GM04504 (cell line): ENCODE measurements around the gene LRRC73.
"Not testable (repeated sequence)": the region's sequence is repeated elsewhere in the genome, so short reads cannot be mapped to it uniquely, and the experiment has no call there.

Source experiments
- DNase-seq: peaks from one replicate; pipeline ENCODE4 v3.0.0-alpha.2; 2012; ENCODE audit warnings: low read depth

The LRRC73 gene

GRCh38 chr6:43460032-43460431 lies 50.1 kb downstream of the LRRC73 start:
- DNase-seq = no peak

DNA sequence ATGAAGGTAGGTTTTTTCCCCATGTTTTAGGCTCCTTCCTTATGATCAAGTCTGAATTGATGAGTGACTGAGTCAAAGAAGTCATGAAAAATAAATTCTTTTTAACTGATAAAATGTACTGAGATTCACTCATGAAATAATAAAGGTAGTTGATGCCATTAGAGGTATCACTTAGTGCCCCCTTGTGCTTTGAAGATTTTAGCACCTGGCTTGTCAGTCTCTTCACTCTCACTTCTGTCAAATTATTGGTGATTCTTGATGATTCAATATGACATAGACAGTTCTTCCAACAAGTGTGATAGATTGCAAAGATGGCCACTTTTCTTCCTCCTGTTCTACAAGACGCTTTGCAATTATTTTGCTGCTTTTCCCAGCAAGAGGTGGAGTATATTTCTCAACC lies 50.6 kb downstream of the LRRC73 start:
- no peak for DNase-seq

DNA sequence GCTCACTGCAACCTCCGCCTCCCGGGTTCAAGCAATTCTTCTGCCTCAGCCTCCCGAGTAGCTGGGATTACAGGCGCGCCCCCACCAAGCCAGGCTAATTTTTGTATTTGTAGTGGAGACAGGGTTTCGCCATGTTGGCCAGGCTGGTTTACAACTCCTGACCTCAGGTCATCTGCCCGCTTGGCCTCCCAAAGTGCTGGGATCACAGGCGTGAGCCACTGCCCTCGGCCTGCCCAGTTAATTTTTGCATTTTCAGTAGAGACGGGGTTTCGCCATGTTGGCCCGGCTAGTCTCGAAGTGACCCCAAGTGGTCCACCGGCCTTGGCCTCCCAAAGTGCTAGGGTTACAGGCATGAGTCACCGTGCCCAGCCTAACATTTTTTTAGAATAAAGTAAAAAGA lies 52.0 kb downstream of the LRRC73 start:
- not testable (repeated sequence) for DNase-seq

- no peak for DNase-seq
Observed at GRCh38 chr6:43457643-43458042, 52.5 kb downstream of the LRRC73 start.
